Gastrocnemius medialis (tissue), 4 donors: ENCODE results near the gene WWP2.

Experiments
- CTCF ChIP-seq, 5 experiments: fragments of 450-650 bp in 3 of 5; fragments of 200-600 bp in 2 of 5; sonication (generic) in 2 of 5; IDR thresholded peaks in 4 of 5; conservative IDR thresholded peaks in 1 of 5; 1 replicate in 4 of 5; 2 replicates in 1 of 5; pipeline ENCODE4 v1.5.1; 2016 to 2019; ENCODE audit warnings: antibody characterized with exemption in 5 of 5, mild to moderate bottlenecking in 3 of 5, moderate library complexity in 3 of 5
- POLR2A ChIP-seq, 2 donors: fragments of 450-650 bp; IDR thresholded peaks; one replicate each; pipeline ENCODE4 v1.6.1; 2017; ENCODE audit warnings: antibody characterized with exemption in 2 of 2, mild to moderate bottlenecking in 2 of 2, moderate library complexity in 2 of 2

DNA sequence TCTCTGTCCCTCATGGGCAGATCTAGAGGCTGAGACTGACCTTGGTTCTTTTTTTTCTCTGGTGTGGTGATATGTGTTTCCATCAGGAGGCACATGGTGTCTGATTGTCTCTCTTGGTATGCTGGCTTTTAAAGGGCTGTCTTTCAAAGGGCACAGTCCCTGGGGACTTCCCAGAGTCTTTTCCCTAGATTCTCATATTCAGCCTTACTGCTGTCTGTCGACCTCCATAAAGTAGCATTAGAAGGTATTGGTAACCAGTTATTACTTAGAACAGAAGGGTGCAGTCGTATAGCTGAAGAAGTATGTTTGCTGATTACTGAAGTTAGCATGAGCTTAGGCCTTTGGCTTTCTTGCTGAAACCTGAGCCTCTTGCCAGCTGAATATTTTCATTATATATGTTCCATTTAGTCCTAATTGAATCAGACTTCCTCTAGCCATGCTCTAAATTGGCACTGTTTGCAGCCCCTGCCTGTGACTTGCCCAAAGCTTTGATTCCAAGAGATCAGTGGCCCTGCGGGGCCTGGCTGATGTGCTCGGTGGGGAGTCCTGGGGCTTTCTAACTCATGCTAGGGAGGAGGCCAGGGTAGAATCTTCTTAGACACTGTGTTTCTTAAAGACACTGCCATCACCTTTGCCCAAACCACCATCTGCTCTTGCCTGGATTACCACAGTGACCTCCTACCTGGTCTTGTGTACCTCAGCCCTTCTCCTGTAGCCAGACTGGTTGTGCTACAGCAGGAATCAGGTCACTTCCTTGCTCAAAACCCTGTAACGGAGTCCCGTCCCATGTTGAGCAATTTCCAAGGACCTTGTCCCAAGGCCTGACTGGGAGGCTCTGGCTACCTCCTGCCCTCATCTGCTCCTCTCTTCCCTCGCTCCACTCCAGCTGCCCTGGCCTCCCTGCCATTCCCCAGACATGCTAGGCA is 71.5 kb downstream of the WWP2 start:
- TF ChIP-seq CTCF (IDR thresholded peaks at IDR 0.05 in 4 of 5, conservative IDR thresholded peaks at IDR 0.05 in 1 of 5) (no peak), POLR2A (IDR thresholded peaks at IDR 0.05) (no peak)
